ENCODE data around the gene CPSF4L.

- TF ChIP-seq ZNF184 (tag by site-specific recombination; IDR thresholded peaks at IDR 0.05) (no peak), CTCF (tag by site-specific recombination; IDR thresholded peaks at IDR 0.05) (no peak), ZFP69B (tag by site-specific recombination; IDR thresholded peaks at IDR 0.05) (no peak), ZSCAN18 (tag by site-specific recombination; IDR thresholded peaks at IDR 0.05) (no peak), ZNF585B (tag by site-specific recombination; IDR thresholded peaks at IDR 0.05) (no peak), REST (tag by site-specific recombination; IDR thresholded peaks at IDR 0.05) (no peak), ZNF830 (tag by site-specific recombination; IDR thresholded peaks at IDR 0.05; ENCODE audit: low read depth) (no peak), ZNF449 (tag by site-specific recombination; IDR thresholded peaks at IDR 0.05) (no peak), ELK4 (IDR thresholded peaks at IDR 0.05; ENCODE audit: borderline replicate concordance, low read depth, low read length) (no peak), ZNF555 (tag by site-specific recombination; conservative IDR thresholded peaks at IDR 0.05) (no peak), OVOL3 (tag by site-specific recombination; IDR thresholded peaks at IDR 0.05) (no peak), YY2 (tag by site-specific recombination; IDR thresholded peaks at IDR 0.05) (no peak), ZNF133 (tag by site-specific recombination; IDR thresholded peaks at IDR 0.05) (no peak)
Observed at GRCh38 chr17:73283841-73284282, 22.2 kb upstream of the CPSF4L start.
